ENCODE results near the gene CHST3.
A peak's percentile ranks its signal among the peaks of the same experiment; 100 is the strongest.
"Not testable (repeated sequence)": the region's sequence is repeated elsewhere in the genome, so short reads cannot be mapped to it uniquely, and the experiment has no call there.

CHST3 gene

GRCh38 chr10:71984809-71985388 lies 20.7 kb downstream of the CHST3 start:
- Mint-ChIP-seq H3K36me3 (ENCODE audit: low read depth) (no peaks in the 10 kb centered on the region), H3K4me3 (peak overlapping the region; percentile 42), H3K9me3 (no peaks in the 10 kb centered on the region), H3K27me3 (peaks cover 2% of the 10 kb centered on the region), H3K27ac (peak overlapping the region; percentile 76), H3K4me1 (peaks cover 22% of the 10 kb centered on the region)
- ATAC-seq = no peak
- DNase-seq = no peak

GRCh38 chr10:71985542-71986250 lies 21.5 kb downstream of the CHST3 start:
- H3K27ac Mint-ChIP-seq = peak overlapping the region; percentile 76
- peak overlapping the region; percentile 42 for H3K4me3 Mint-ChIP-seq
- ATAC-seq (peak; percentile 78), DNase-seq (no peak)
- H3K27me3 Mint-ChIP-seq = peaks cover 2% of the 10 kb centered on the region
- H3K9me3 Mint-ChIP-seq = no peaks in the 10 kb centered on the region
- no peaks in the 10 kb centered on the region for H3K36me3 Mint-ChIP-seq (ENCODE audit: low read depth)
- peaks cover 20% of the 10 kb centered on the region for H3K4me1 Mint-ChIP-seq

GRCh38 chr10:71988895-71989294 lies 24.7 kb downstream of the CHST3 start:
- peaks cover 20% of the 10 kb centered on the region for H3K4me1 Mint-ChIP-seq
- H3K27me3 Mint-ChIP-seq; H3K27ac Mint-ChIP-seq; H3K4me3 Mint-ChIP-seq; ATAC-seq; H3K36me3 Mint-ChIP-seq (ENCODE audit: low read depth); H3K9me3 Mint-ChIP-seq; DNase-seq: not testable (repeated sequence)

GRCh38 chr10:71989661-71990454 lies 25.7 kb downstream of the CHST3 start:
- Mint-ChIP-seq H3K36me3 (ENCODE audit: low read depth) (no peaks in the 10 kb centered on the region), H3K27ac (no peak overlapping the region), H3K27me3 (peaks cover 2% of the 10 kb centered on the region), H3K4me1 (peaks cover 14% of the 10 kb centered on the region), H3K9me3 (no peaks in the 10 kb centered on the region), H3K4me3 (no peak overlapping the region)
- no peak for ATAC-seq
- DNase-seq = no peak

GRCh38 chr10:71990706-71991269 lies 26.6 kb downstream of the CHST3 start:
- no peak overlapping the region for H3K27ac Mint-ChIP-seq
- DNase-seq (no peak), ATAC-seq (no peak)
- peaks cover 2% of the 10 kb centered on the region for H3K27me3 Mint-ChIP-seq
- H3K4me3 Mint-ChIP-seq = no peak overlapping the region
- no peaks in the 10 kb centered on the region for H3K9me3 Mint-ChIP-seq
- H3K4me1 Mint-ChIP-seq = peaks cover 4% of the 10 kb centered on the region
- H3K36me3 Mint-ChIP-seq (ENCODE audit: low read depth) = no peaks in the 10 kb centered on the region

- H3K36me3 Mint-ChIP-seq (ENCODE audit: low read depth) = no peaks in the 10 kb centered on the region
Measured at GRCh38 chr10:71995449-71995848, 31.3 kb downstream of the CHST3 start.

GRCh38 chr10:71995887-71996575 lies 31.8 kb downstream of the CHST3 start:
- ATAC-seq (no peak), DNase-seq (no peak)
- Mint-ChIP-seq H3K27ac (no peak overlapping the region), H3K27me3 (no peaks in the 10 kb centered on the region), H3K36me3 (ENCODE audit: low read depth) (no peaks in the 10 kb centered on the region), H3K4me3 (no peak overlapping the region), H3K4me1 (no peaks in the 10 kb centered on the region), H3K9me3 (no peaks in the 10 kb centered on the region)

More at GRCh38 chr10:71995449-71995848, 31.3 kb downstream of the CHST3 start:
- Mint-ChIP-seq H3K4me1 (no peaks in the 10 kb centered on the region), H3K27me3 (no peaks in the 10 kb centered on the region), H3K9me3 (no peaks in the 10 kb centered on the region), H3K4me3 (no peak overlapping the region), H3K27ac (no peak overlapping the region)
- ATAC-seq (no peak), DNase-seq (no peak)

- H3K27ac Mint-ChIP-seq = no peak overlapping the region
- no peak overlapping the region for H3K4me3 Mint-ChIP-seq
- no peaks in the 10 kb centered on the region for H3K9me3 Mint-ChIP-seq
- H3K27me3 Mint-ChIP-seq = no peaks in the 10 kb centered on the region
- no peaks in the 10 kb centered on the region for H3K4me1 Mint-ChIP-seq
- no peak for ATAC-seq
- no peak for DNase-seq
- H3K36me3 Mint-ChIP-seq (ENCODE audit: low read depth) = no peaks in the 10 kb centered on the region
Measured at GRCh38 chr10:71996592-71997371, 32.6 kb downstream of the CHST3 start.

- H3K36me3 Mint-ChIP-seq (ENCODE audit: low read depth) = no peaks in the 10 kb centered on the region
- no peak for ATAC-seq
- no peaks in the 10 kb centered on the region for H3K27me3 Mint-ChIP-seq
- H3K9me3 Mint-ChIP-seq = no peaks in the 10 kb centered on the region
- no peak for DNase-seq
- H3K4me3 Mint-ChIP-seq = no peak overlapping the region
- no peak overlapping the region for H3K27ac Mint-ChIP-seq
- H3K4me1 Mint-ChIP-seq = no peaks in the 10 kb centered on the region
Measured at GRCh38 chr10:71998119-71998839, 34.1 kb downstream of the CHST3 start.

- Mint-ChIP-seq H3K27ac (no peak overlapping the region), H3K27me3 (no peaks in the 10 kb centered on the region), H3K36me3 (ENCODE audit: low read depth) (no peaks in the 10 kb centered on the region), H3K4me1 (no peaks in the 10 kb centered on the region), H3K4me3 (no peak overlapping the region), H3K9me3 (no peaks in the 10 kb centered on the region)
- ATAC-seq (no peak), DNase-seq (no peak)
Measured at GRCh38 chr10:71998840-71999194, 34.6 kb downstream of the CHST3 start.

- no peak overlapping the region for H3K27ac Mint-ChIP-seq
- ATAC-seq = no peak
- no peak for DNase-seq
- H3K27me3 Mint-ChIP-seq = no peaks in the 10 kb centered on the region
- H3K9me3 Mint-ChIP-seq = no peaks in the 10 kb centered on the region
- no peaks in the 10 kb centered on the region for H3K4me1 Mint-ChIP-seq
- H3K36me3 Mint-ChIP-seq (ENCODE audit: low read depth) = no peaks in the 10 kb centered on the region
- H3K4me3 Mint-ChIP-seq = no peak overlapping the region
Measured at GRCh38 chr10:71999360-72000072, 35.3 kb downstream of the CHST3 start.

- ATAC-seq (no peak), DNase-seq (no peak)
- no peak overlapping the region for H3K4me3 Mint-ChIP-seq
- no peak overlapping the region for H3K27ac Mint-ChIP-seq
- H3K9me3 Mint-ChIP-seq = no peaks in the 10 kb centered on the region
- no peaks in the 10 kb centered on the region for H3K27me3 Mint-ChIP-seq
- no peaks in the 10 kb centered on the region for H3K4me1 Mint-ChIP-seq
- H3K36me3 Mint-ChIP-seq (ENCODE audit: low read depth) = no peaks in the 10 kb centered on the region
Measured at GRCh38 chr10:72000073-72001032, 36.2 kb downstream of the CHST3 start.
